HCT116 (cell line): ENCODE results near the gene TOM1.

ENCODE experiments used
- EZH2 ChIP-seq: fragments of 200-600 bp; sonication (generic); IDR thresholded peaks from 2 replicates; pipeline ENCODE4 v1.6.1; 2017; ENCODE audit warnings: antibody characterized with exemption, mixed run types
- FOSL1 ChIP-seq: IDR thresholded peaks from 2 replicates; pipeline ENCODE4 v1.6.1; 2012; ENCODE audit warnings: low read depth
- TF ChIP-seq, protein P1 (sequence below), 3 experiments: fragments of 200-600 bp in 1 of 3; sonication (generic) in 1 of 3; IDR thresholded peaks in 2 of 3; conservative IDR thresholded peaks in 1 of 3; 2 replicates each; pipeline ENCODE4 v1.5.1; 2012 to 2017; ENCODE audit warnings: low read depth in 2 of 3, low read length in 2 of 3, antibody characterized with exemption in 1 of 3, borderline replicate concordance in 1 of 3, control low read depth in 1 of 3, mild to moderate bottlenecking in 1 of 3, mixed read lengths in 1 of 3, mixed run types in 1 of 3, moderate library complexity in 1 of 3; ENCODE audit not compliant: insufficient read depth in 1 of 3

DNA sequence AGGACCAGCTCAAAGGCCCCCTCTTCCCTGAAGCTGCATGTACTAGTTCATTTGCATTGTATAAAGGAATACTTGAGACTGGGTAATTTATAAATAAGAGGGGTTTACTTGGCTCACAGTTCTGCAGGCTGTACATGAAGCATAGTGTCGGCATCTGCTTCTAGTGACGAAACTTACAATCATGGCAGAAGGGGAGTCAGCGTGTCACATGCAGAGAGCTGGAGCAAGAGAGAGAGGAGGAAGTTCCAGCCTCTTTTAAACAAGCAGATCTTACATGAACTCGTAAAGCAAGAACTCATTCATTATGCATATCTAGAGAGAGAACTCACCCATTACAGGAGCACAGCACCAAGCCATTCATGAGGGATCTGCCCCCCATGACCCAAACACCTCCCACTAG is 49.5 kb upstream of the TOM1 start:
- TF ChIP-seq FOSL1 (no peak), EZH2 (no peak)
- TF ChIP-seq, protein P1, sequence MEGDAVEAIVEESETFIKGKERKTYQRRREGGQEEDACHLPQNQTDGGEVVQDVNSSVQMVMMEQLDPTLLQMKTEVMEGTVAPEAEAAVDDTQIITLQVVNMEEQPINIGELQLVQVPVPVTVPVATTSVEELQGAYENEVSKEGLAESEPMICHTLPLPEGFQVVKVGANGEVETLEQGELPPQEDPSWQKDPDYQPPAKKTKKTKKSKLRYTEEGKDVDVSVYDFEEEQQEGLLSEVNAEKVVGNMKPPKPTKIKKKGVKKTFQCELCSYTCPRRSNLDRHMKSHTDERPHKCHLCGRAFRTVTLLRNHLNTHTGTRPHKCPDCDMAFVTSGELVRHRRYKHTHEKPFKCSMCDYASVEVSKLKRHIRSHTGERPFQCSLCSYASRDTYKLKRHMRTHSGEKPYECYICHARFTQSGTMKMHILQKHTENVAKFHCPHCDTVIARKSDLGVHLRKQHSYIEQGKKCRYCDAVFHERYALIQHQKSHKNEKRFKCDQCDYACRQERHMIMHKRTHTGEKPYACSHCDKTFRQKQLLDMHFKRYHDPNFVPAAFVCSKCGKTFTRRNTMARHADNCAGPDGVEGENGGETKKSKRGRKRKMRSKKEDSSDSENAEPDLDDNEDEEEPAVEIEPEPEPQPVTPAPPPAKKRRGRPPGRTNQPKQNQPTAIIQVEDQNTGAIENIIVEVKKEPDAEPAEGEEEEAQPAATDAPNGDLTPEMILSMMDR (IDR thresholded peaks at IDR 0.05 in 2 of 3, conservative IDR thresholded peaks at IDR 0.05 in 1 of 3; ENCODE audit: borderline replicate concordance in 1 of 3, insufficient read depth in 1 of 3, low read depth in 2 of 3, low read length in 2 of 3): no peak
